PC-9 (cell line): ENCODE results near the gene ARFGEF3. TPM values are rescaled to one million over a fixed set of nuclear protein-coding genes. Genes with fewer than 3 reads are reported as not detected.
"Not testable (repeated sequence)": the region's sequence is repeated elsewhere in the genome, so short reads cannot be mapped to it uniquely, and the experiment has no call there.

Source experiments
- BruUV-seq: library from RNA; stranded (reverse); fragments of 400-500 nt; replicated peaks from 2 replicates; lab custom pipeline; 2021; lab: Mats Ljungman, UMichigan
- CTCF ChIA-PET: fragments of 300-600 bp; sonication (Branson Sonifier 250); formaldehyde crosslinking; loops from one replicate; lab custom pipeline; 2022; ENCODE audit warnings: antibody characterized with exemption; lab: Charles Lee
- POLR2A ChIA-PET: fragments of 300-600 bp; sonication (Branson Sonifier 250); formaldehyde crosslinking; loops from one replicate; lab custom pipeline; 2022; ENCODE audit warnings: antibody characterized with exemption; ENCODE audit not compliant: unreplicated experiment; lab: Charles Lee
- DNase-seq, 2 experiments: peaks; one replicate each; pipeline versions ENCODE4 v3.0.0 to v3.0.0-alpha.2; 2015 to 2022; ENCODE audit warnings: mixed read lengths in 1 of 2
- H2AFZ ChIP-seq: fragments of 200-600 bp; sonication (generic); 2 replicates; pipeline ENCODE4 v1.8.1; 2017; ENCODE audit warnings: antibody characterized with exemption
- H3F3A ChIP-seq: fragments of 200-600 bp; sonication (generic); 2 replicates; pipeline ENCODE4 v1.8.1; 2017; ENCODE audit warnings: antibody characterized with exemption, mild to moderate bottlenecking, low read depth; ENCODE audit not compliant: insufficient read depth
- H3K27ac ChIP-seq: fragments of 200-600 bp; sonication (generic); 2 replicates; pipeline ENCODE4 v1.6.1; 2016; ENCODE audit warnings: mixed run types
- H3K27me3 ChIP-seq: fragments of 200-600 bp; sonication (generic); 2 replicates; pipeline ENCODE4 v1.6.1; 2016; ENCODE audit warnings: low read depth, mixed run types; ENCODE audit not compliant: insufficient read depth
- H3K36me3 ChIP-seq: fragments of 200-600 bp; sonication (generic); 2 replicates; pipeline ENCODE4 v1.6.1; 2016; ENCODE audit warnings: low read depth, mixed run types
- H3K4me1 ChIP-seq: fragments of 200-600 bp; sonication (generic); replicated peaks from 2 replicates; pipeline ENCODE4 v1.6.1; 2016; ENCODE audit warnings: mixed run types; ENCODE audit not compliant: insufficient read depth
- H3K4me2 ChIP-seq: fragments of 200-600 bp; sonication (generic); 2 replicates; pipeline ENCODE4 v1.6.1; 2017; ENCODE audit warnings: mixed run types
- H3K4me3 ChIP-seq: fragments of 200-600 bp; sonication (generic); 2 replicates; pipeline ENCODE4 v1.6.1; 2016; ENCODE audit warnings: mixed run types
- H3K79me2 ChIP-seq: fragments of 200-600 bp; sonication (generic); 2 replicates; pipeline ENCODE4 v1.6.1; 2017; ENCODE audit warnings: low read depth, mixed run types
- H3K9me2 ChIP-seq: fragments of 200-600 bp; sonication (generic); 2 replicates; pipeline ENCODE4 v1.8.1; 2017; ENCODE audit warnings: mild to moderate bottlenecking; ENCODE audit not compliant: insufficient read depth
- H3K9me3 ChIP-seq: fragments of 200-600 bp; sonication (generic); 2 replicates; pipeline ENCODE4 v1.8.1; 2016; ENCODE audit warnings: low read depth; ENCODE audit not compliant: insufficient read depth
- H4K20me1 ChIP-seq: fragments of 200-600 bp; sonication (generic); 2 replicates; pipeline ENCODE4 v1.8.1; 2017; ENCODE audit not compliant: insufficient read depth
- EZH2 ChIP-seq: fragments of 200-600 bp; sonication (generic); IDR thresholded peaks from 2 replicates; pipeline ENCODE4 v1.8.0; 2017; ENCODE audit warnings: antibody characterized with exemption, low read depth
- intact Hi-C: fragments of 100-400 bp; cut with micrococcal nuclease; formaldehyde crosslinking; loops from one replicate; pipeline ENCODE4 v1.10.0; 2022; ENCODE audit not compliant: unreplicated experiment
- total RNA-seq: library from RNA; stranded (reverse); gene quantifications from 2 replicates; pipeline ENCODE4 v1.2.3, GENCODE V29; 2021
- TF ChIP-seq, protein P1 (sequence below): fragments of 200-600 bp; sonication (generic); conservative IDR thresholded peaks from 2 replicates; pipeline ENCODE4 v1.6.1; 2017; ENCODE audit warnings: mixed run types, antibody characterized with exemption, mild to moderate bottlenecking, moderate library complexity

Gene ARFGEF3
- total RNA-seq, 1 experiment from 2014 or later: 9.9 TPM

DNA sequence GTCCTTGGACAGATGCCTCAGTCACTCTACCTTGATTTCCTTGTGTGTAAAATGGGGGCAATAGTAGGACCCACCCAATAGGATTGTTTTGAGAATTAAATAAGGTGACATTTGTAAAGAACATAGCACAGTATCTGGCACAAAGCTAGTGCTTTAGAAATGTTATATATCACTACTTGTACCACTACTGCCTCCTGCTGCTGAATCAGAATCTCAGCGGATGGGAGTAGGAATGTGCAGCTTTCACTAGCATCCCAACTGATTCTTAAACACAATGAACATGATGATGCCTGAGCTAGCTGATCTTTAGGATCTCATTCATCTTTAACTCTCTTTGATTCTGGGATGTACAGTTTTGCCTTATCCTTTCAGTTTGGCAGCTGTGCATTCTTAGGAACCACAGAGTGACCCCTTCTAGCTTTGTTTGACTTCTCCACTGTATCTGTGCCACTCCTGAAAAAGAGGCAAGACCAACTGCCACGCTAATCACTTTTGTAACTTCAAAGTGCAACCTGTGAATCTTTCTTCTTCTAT is 49.4 kb downstream of the ARFGEF3 start:
- ChIA-PET CTCF (no interaction called here), POLR2A (no interaction called here)
- no peaks in the 10 kb centered on the region for H3K9me2 ChIP-seq
- TF ChIP-seq, protein P1, sequence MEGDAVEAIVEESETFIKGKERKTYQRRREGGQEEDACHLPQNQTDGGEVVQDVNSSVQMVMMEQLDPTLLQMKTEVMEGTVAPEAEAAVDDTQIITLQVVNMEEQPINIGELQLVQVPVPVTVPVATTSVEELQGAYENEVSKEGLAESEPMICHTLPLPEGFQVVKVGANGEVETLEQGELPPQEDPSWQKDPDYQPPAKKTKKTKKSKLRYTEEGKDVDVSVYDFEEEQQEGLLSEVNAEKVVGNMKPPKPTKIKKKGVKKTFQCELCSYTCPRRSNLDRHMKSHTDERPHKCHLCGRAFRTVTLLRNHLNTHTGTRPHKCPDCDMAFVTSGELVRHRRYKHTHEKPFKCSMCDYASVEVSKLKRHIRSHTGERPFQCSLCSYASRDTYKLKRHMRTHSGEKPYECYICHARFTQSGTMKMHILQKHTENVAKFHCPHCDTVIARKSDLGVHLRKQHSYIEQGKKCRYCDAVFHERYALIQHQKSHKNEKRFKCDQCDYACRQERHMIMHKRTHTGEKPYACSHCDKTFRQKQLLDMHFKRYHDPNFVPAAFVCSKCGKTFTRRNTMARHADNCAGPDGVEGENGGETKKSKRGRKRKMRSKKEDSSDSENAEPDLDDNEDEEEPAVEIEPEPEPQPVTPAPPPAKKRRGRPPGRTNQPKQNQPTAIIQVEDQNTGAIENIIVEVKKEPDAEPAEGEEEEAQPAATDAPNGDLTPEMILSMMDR: no peak
- TF ChIP-seq EZH2: no peak
- no peak overlapping the region for H3K4me3 ChIP-seq
- no peaks in the 10 kb centered on the region for H4K20me1 ChIP-seq
- H2AFZ ChIP-seq: no peak overlapping the region
- H3K4me2 ChIP-seq: no peak overlapping the region
- H3K79me2 ChIP-seq: no peaks in the 10 kb centered on the region
- intact Hi-C loops: no loop called here
- no peak overlapping the region for H3K27ac ChIP-seq
- DNase-seq: no peak
- no peaks in the 10 kb centered on the region for H3F3A ChIP-seq
- peaks cover 18% of the 10 kb centered on the region for H3K36me3 ChIP-seq
- no peaks in the 10 kb centered on the region for H3K4me1 ChIP-seq
- no TSS peak for BruUV-seq
- no peaks in the 10 kb centered on the region for H3K27me3 ChIP-seq
- no peaks in the 10 kb centered on the region for H3K9me3 ChIP-seq

DNA sequence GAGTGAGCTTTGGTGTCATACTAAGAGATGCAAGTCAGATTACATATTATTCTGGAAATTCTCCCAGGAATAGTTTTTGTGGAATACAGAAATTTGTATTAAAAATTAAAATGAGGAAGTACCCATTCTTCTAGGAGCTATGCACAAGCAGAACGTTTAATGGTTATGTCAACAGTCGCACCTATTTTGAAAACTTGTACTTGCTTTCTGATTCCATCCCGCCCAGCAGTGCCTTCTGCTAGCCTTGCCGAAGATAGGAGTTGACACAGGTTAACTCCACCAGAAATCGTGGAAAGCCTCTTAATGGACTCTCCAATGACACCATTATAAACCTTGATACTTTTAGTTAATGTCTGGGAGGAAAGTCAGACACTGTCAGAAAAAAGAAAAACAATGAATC is 49.9 kb downstream of the ARFGEF3 start:
- Histone ChIP-seq H3K9me2 (no peaks in the 10 kb centered on the region), H3K4me1 (no peaks in the 10 kb centered on the region), H2AFZ (no peak overlapping the region), H3K27me3 (no peaks in the 10 kb centered on the region), H3F3A (no peaks in the 10 kb centered on the region), H3K36me3 (peaks cover 18% of the 10 kb centered on the region), H3K79me2 (no peaks in the 10 kb centered on the region), H3K9me3 (no peaks in the 10 kb centered on the region), H3K4me2 (no peak overlapping the region), H3K27ac (no peak overlapping the region), H4K20me1 (no peaks in the 10 kb centered on the region), H3K4me3 (no peak overlapping the region)
- intact Hi-C loops: no loop called here
- TF ChIP-seq, protein P1: no peak
- no peak for TF ChIP-seq EZH2
- no peak for DNase-seq
- no TSS peak for BruUV-seq
- CTCF ChIA-PET: no interaction called here
- POLR2A ChIA-PET: no interaction called here

DNA sequence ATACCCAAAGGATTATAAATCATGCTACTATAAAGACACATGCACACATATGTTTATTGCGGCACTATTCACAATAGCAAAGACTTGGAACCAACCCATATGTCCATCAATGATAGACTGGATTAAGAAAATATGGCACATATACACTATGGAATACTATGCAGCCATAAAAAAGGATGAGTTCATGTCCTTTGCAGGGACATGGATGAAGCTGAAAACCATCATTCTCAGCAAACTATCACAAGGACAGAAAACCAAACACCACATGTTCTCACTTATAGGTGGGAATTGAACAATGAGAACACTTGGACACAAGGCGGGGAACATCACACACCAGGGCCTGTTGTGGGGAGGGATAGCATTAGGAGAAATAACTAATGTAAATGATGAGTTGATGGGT is 50.8 kb downstream of the ARFGEF3 start:
- H3K4me1 ChIP-seq, H3K4me3 ChIP-seq, H3K4me2 ChIP-seq, H3K79me2 ChIP-seq, H3K27ac ChIP-seq, CTCF ChIA-PET, intact Hi-C loops, POLR2A ChIA-PET, H2AFZ ChIP-seq, H3K27me3 ChIP-seq, H3K9me2 ChIP-seq, H3K9me3 ChIP-seq, H4K20me1 ChIP-seq, BruUV-seq, H3F3A ChIP-seq, DNase-seq: not testable (repeated sequence)
- H3K36me3 ChIP-seq: peaks cover 18% of the 10 kb centered on the region
